Activated naive CD4-positive, alpha-beta T cell treated with anti-CD3 and anti-CD28 coated beads, Interleukin-2, amount 50 U/mL, for 24 hours (primary cell): ENCODE measurements around the gene NOL3.

Experiments
- H3K27ac Mint-ChIP-seq: one replicate; pipeline ENCODE4 v1.8.0; 2021; ENCODE audit warnings: mild to moderate bottlenecking, mixed read lengths
- H3K27me3 Mint-ChIP-seq: one replicate; pipeline ENCODE4 v1.8.0; 2021; ENCODE audit warnings: mixed read lengths
- H3K36me3 Mint-ChIP-seq: one replicate; pipeline ENCODE4 v1.8.0; 2021; ENCODE audit warnings: mixed read lengths
- H3K4me1 Mint-ChIP-seq: one replicate; pipeline ENCODE4 v1.8.0; 2021; ENCODE audit warnings: mixed read lengths
- H3K4me3 Mint-ChIP-seq: one replicate; pipeline ENCODE4 v1.8.0; 2021; ENCODE audit warnings: mild to moderate bottlenecking, mixed read lengths
- H3K9me3 Mint-ChIP-seq: one replicate; pipeline ENCODE4 v1.8.0; 2021; ENCODE audit warnings: mixed read lengths

NOL3 gene

GRCh38 chr16:67150047-67150832, 20.1 kb upstream of the NOL3 start:
- Mint-ChIP-seq H3K36me3 (peaks cover 14% of the 10 kb centered on the region), H3K4me3 (no peak overlapping the region)

GRCh38 chr16:67150833-67151396, 19.4 kb upstream of the NOL3 start, which contains the start of gene B3GNT9:
TSS of gene B3GNT9 (minus strand) at chr16:67150998. CDS start at chr16:67150485, 513 bp downstream.
- peaks cover 1% of the 10 kb centered on the region for H3K27me3 Mint-ChIP-seq
- peaks cover 13% of the 10 kb centered on the region for H3K36me3 Mint-ChIP-seq
- no peaks in the 10 kb centered on the region for H3K9me3 Mint-ChIP-seq
- H3K27ac Mint-ChIP-seq = peak within 1 kb of the TSS; percentile 74
- H3K4me1 Mint-ChIP-seq = peaks cover 10% of the 10 kb centered on the region
- H3K4me3 Mint-ChIP-seq = peak within 1 kb of the TSS; percentile 76

More at GRCh38 chr16:67150047-67150832, 20.1 kb upstream of the NOL3 start:
- Mint-ChIP-seq H3K27ac (no peak overlapping the region), H3K4me1 (peaks cover 5% of the 10 kb centered on the region), H3K27me3 (peaks cover 1% of the 10 kb centered on the region), H3K9me3 (no peaks in the 10 kb centered on the region)

- peaks cover 1% of the 10 kb centered on the region for H3K27me3 Mint-ChIP-seq
- H3K4me3 Mint-ChIP-seq = peak overlapping the region; percentile 76
- peak overlapping the region; percentile 74 for H3K27ac Mint-ChIP-seq
- H3K9me3 Mint-ChIP-seq = no peaks in the 10 kb centered on the region
- peaks cover 10% of the 10 kb centered on the region for H3K36me3 Mint-ChIP-seq
- peaks cover 17% of the 10 kb centered on the region for H3K4me1 Mint-ChIP-seq
These were observed 18.8 kb upstream of the NOL3 start for GRCh38 chr16:67151431-67152097.

GRCh38 chr16:67154578-67155294, 15.6 kb upstream of the NOL3 start:
- Mint-ChIP-seq H3K27me3 (no peaks in the 10 kb centered on the region), H3K36me3 (no peaks in the 10 kb centered on the region), H3K4me1 (peaks cover 42% of the 10 kb centered on the region), H3K27ac (no peak overlapping the region), H3K4me3 (peak overlapping the region; percentile 78), H3K9me3 (no peaks in the 10 kb centered on the region)

- Mint-ChIP-seq H3K36me3 (no peaks in the 10 kb centered on the region), H3K4me3 (peak overlapping the region; percentile 78), H3K9me3 (no peaks in the 10 kb centered on the region), H3K4me1 (peaks cover 43% of the 10 kb centered on the region), H3K27ac (peak overlapping the region; percentile 70), H3K27me3 (no peaks in the 10 kb centered on the region)
These were observed 14.8 kb upstream of the NOL3 start for GRCh38 chr16:67155295-67156142.

GRCh38 chr16:67156143-67156844, 14.0 kb upstream of the NOL3 start:
- peaks cover 2% of the 10 kb centered on the region for H3K27me3 Mint-ChIP-seq
- no peak overlapping the region for H3K4me3 Mint-ChIP-seq
- H3K36me3 Mint-ChIP-seq = peaks cover 2% of the 10 kb centered on the region
- H3K9me3 Mint-ChIP-seq = no peaks in the 10 kb centered on the region
- no peak overlapping the region for H3K27ac Mint-ChIP-seq
- H3K4me1 Mint-ChIP-seq = peaks cover 46% of the 10 kb centered on the region

GRCh38 chr16:67157106-67157748, 13.1 kb upstream of the NOL3 start:
- H3K27ac Mint-ChIP-seq = no peak overlapping the region
- peaks cover 49% of the 10 kb centered on the region for H3K4me1 Mint-ChIP-seq
- no peaks in the 10 kb centered on the region for H3K9me3 Mint-ChIP-seq
- H3K4me3 Mint-ChIP-seq = peak overlapping the region; percentile 32
- H3K27me3 Mint-ChIP-seq = peaks cover 6% of the 10 kb centered on the region
- peaks cover 2% of the 10 kb centered on the region for H3K36me3 Mint-ChIP-seq

- peak overlapping the region; percentile 90 for H3K4me3 Mint-ChIP-seq
- peaks cover 9% of the 10 kb centered on the region for H3K27me3 Mint-ChIP-seq
- H3K27ac Mint-ChIP-seq = peak overlapping the region; percentile 70
- H3K9me3 Mint-ChIP-seq = no peaks in the 10 kb centered on the region
- H3K36me3 Mint-ChIP-seq = peaks cover 2% of the 10 kb centered on the region
- H3K4me1 Mint-ChIP-seq = peaks cover 54% of the 10 kb centered on the region
These were observed 12.3 kb upstream of the NOL3 start for GRCh38 chr16:67157892-67158635.

- Mint-ChIP-seq H3K36me3 (peaks cover 2% of the 10 kb centered on the region), H3K4me3 (peak overlapping the region; percentile 90), H3K27me3 (peaks cover 9% of the 10 kb centered on the region), H3K27ac (peak overlapping the region; percentile 70), H3K4me1 (peaks cover 54% of the 10 kb centered on the region), H3K9me3 (no peaks in the 10 kb centered on the region)
These were observed 11.4 kb upstream of the NOL3 start for GRCh38 chr16:67158637-67159600.

GRCh38 chr16:67161595-67162058, 8.7 kb upstream of the NOL3 start:
- peaks cover 18% of the 10 kb centered on the region for H3K27me3 Mint-ChIP-seq
- H3K27ac Mint-ChIP-seq = no peak overlapping the region
- H3K9me3 Mint-ChIP-seq = no peaks in the 10 kb centered on the region
- peaks cover 44% of the 10 kb centered on the region for H3K4me1 Mint-ChIP-seq
- peaks cover 2% of the 10 kb centered on the region for H3K36me3 Mint-ChIP-seq
- no peak overlapping the region for H3K4me3 Mint-ChIP-seq

GRCh38 chr16:67162506-67163163, 7.7 kb upstream of the NOL3 start:
- peaks cover 34% of the 10 kb centered on the region for H3K4me1 Mint-ChIP-seq

More at GRCh38 chr16:67162506-67163163, 7.7 kb upstream of the NOL3 start:
- Mint-ChIP-seq H3K9me3 (no peaks in the 10 kb centered on the region), H3K36me3 (peaks cover 2% of the 10 kb centered on the region), H3K27ac (no peak overlapping the region), H3K27me3 (peaks cover 19% of the 10 kb centered on the region), H3K4me3 (peak overlapping the region; percentile 36)
